ENCODE results near the gene MYH7B. TPM values are rescaled to one million over a fixed set of nuclear protein-coding genes. Genes with fewer than 3 reads are reported as not detected.

MYH7B gene
- total and polyA plus RNA-seq, 2 experiments from 2014 or later, result 0.10 to 1.1 TPM

- TF ChIP-seq ZNF462 (CRISPR knock-in tag; IDR thresholded peaks at IDR 0.05) (no peak), STAT1 (IDR thresholded peaks at IDR 0.05; ENCODE audit: unreplicated experiment) (no peak), JUNB (IDR thresholded peaks at IDR 0.05; ENCODE audit: unreplicated experiment) (no peak)
These were observed 14.6 kb downstream of the MYH7B start (continued) for GRCh38 chr20:34970193-34970840.

GRCh38 chr20:34970846-34971560 is 15.3 kb downstream of the MYH7B start:
- ATAC-seq (no peak), DNase-seq (ENCODE audit: low spot score) (no peak)
- Histone ChIP-seq H3K36me3 (ENCODE audit: insufficient read depth) (no peaks in the 10 kb centered on the region), H3K4me1 (ENCODE audit: insufficient read depth) (no peaks in the 10 kb centered on the region), H2AFZ (no peak overlapping the region), H3K27ac (ENCODE audit: low read depth) (no peak overlapping the region), H3K4me2 (no peak overlapping the region), H3K4me3 (no peak overlapping the region), H3K27me3 (ENCODE audit: insufficient read depth) (no peaks in the 10 kb centered on the region), H4K20me1 (replicated peaks; ENCODE audit: insufficient read depth) (no peaks in the 10 kb centered on the region), H3K9me2 (ENCODE audit: insufficient read depth) (no peaks in the 10 kb centered on the region), H3F3A (replicated peaks; ENCODE audit: low read depth) (0 out of 2 replicates have a peak, but pooled peaks cover 2% of the 10 kb centered on the region), H3K79me2 (replicated peaks; ENCODE audit: insufficient read depth) (no peaks in the 10 kb centered on the region)
- H3K27ac Mint-ChIP-seq, result no peak overlapping the region
- H3K4me1 Mint-ChIP-seq, result no peaks in the 10 kb centered on the region; the same call in none of the 3 replicates
- no peak overlapping the region for H3K4me3 Mint-ChIP-seq
- TF ChIP-seq CREB1 (CRISPR knock-in tag; IDR thresholded peaks at IDR 0.05; ENCODE audit: low read depth) (no peak), STAT1 (IDR thresholded peaks at IDR 0.05; ENCODE audit: unreplicated experiment) (no peak), JUNB (IDR thresholded peaks at IDR 0.05; ENCODE audit: unreplicated experiment) (no peak), ZNF331 (CRISPR knock-in tag; IDR thresholded peaks at IDR 0.05; ENCODE audit: low read depth) (no peak), ZNF114 (CRISPR knock-in tag; IDR thresholded peaks at IDR 0.05) (no peak), REST (IDR thresholded peaks at IDR 0.05; ENCODE audit: unreplicated experiment) (no peak), POLR2AphosphoS5 (IDR thresholded peaks at IDR 0.05; ENCODE audit: low read depth) (no peak)
- peaks cover 5% of the 10 kb centered on the region for H3K27me3 Mint-ChIP-seq (ENCODE audit: insufficient read depth, low read depth, poor library complexity)
- H3K9me3 Mint-ChIP-seq, result no peaks in the 10 kb centered on the region
- no peaks in the 10 kb centered on the region for H3K36me3 Mint-ChIP-seq (ENCODE audit: low read depth)

Measured in GM23338 (cell line).